Bronchial epithelial cell (primary cell): Measurements from ENCODE around the gene OAS1. TPM values are rescaled to one million over a fixed set of nuclear protein-coding genes. Genes with fewer than 3 reads are reported as not detected.
"Not testable (repeated sequence)": the region's sequence is repeated elsewhere in the genome, so short reads cannot be mapped to it uniquely, and the experiment has no call there.

Source experiments
- DNase-seq: peaks from one replicate; pipeline ENCODE4 v3.0.0-alpha.2; 2010; ENCODE audit warnings: low read depth
- FAIRE-seq: peaks from 2 replicates; lab custom pipeline; 2011; peaks lifted over from hg19 to GRCh38; lab: Jason Lieb, UNC
- H3K27me3 ChIP-seq: 2 replicates; pipeline ENCODE4 v1.5.1; 2011; ENCODE audit warnings: low read length; ENCODE audit not compliant: control insufficient read depth, insufficient read depth
- H3K36me3 ChIP-seq: 2 replicates; pipeline ENCODE4 v1.5.1; 2011; ENCODE audit warnings: low read length; ENCODE audit not compliant: control insufficient read depth, insufficient read depth
- H3K4me3 ChIP-seq: 2 replicates; pipeline ENCODE4 v1.5.1; 2011; ENCODE audit warnings: mild to moderate bottlenecking, low read depth, low read length, control low read depth
- total RNA-seq: library from RNA; depleted of rRNA; stranded (reverse); fragments of >200 nt; gene quantifications from 2 replicates; pipeline ENCODE4 v1.2.1, GENCODE V29; 2014
- TF ChIP-seq, protein P1 (sequence below): IDR thresholded peaks from 2 replicates; pipeline ENCODE4 v1.5.1; 2011; ENCODE audit warnings: mild to moderate bottlenecking, moderate library complexity, low read length, control low read depth, inconsistent platforms; ENCODE audit not compliant: insufficient read depth, severe bottlenecking

OAS1 gene
- total RNA-seq, 1 donor from 2014 or later = 1.3 TPM

GRCh38 chr12:112924986-112925385 is 18.2 kb downstream of the OAS1 start:
- H3K4me3 ChIP-seq = no peak overlapping the region
- no peak for FAIRE-seq
- H3K36me3 ChIP-seq = no peaks in the 10 kb centered on the region
- peaks cover 2% of the 10 kb centered on the region for H3K27me3 ChIP-seq
- no peak for DNase-seq
- TF ChIP-seq, protein P1, sequence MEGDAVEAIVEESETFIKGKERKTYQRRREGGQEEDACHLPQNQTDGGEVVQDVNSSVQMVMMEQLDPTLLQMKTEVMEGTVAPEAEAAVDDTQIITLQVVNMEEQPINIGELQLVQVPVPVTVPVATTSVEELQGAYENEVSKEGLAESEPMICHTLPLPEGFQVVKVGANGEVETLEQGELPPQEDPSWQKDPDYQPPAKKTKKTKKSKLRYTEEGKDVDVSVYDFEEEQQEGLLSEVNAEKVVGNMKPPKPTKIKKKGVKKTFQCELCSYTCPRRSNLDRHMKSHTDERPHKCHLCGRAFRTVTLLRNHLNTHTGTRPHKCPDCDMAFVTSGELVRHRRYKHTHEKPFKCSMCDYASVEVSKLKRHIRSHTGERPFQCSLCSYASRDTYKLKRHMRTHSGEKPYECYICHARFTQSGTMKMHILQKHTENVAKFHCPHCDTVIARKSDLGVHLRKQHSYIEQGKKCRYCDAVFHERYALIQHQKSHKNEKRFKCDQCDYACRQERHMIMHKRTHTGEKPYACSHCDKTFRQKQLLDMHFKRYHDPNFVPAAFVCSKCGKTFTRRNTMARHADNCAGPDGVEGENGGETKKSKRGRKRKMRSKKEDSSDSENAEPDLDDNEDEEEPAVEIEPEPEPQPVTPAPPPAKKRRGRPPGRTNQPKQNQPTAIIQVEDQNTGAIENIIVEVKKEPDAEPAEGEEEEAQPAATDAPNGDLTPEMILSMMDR = no peak

- FAIRE-seq, H3K36me3 ChIP-seq, H3K4me3 ChIP-seq, H3K27me3 ChIP-seq: not testable (repeated sequence)
- DNase-seq = peak; percentile 45
These were observed 19.8 kb downstream of the OAS1 start for GRCh38 chr12:112926416-112927033.

DNA sequence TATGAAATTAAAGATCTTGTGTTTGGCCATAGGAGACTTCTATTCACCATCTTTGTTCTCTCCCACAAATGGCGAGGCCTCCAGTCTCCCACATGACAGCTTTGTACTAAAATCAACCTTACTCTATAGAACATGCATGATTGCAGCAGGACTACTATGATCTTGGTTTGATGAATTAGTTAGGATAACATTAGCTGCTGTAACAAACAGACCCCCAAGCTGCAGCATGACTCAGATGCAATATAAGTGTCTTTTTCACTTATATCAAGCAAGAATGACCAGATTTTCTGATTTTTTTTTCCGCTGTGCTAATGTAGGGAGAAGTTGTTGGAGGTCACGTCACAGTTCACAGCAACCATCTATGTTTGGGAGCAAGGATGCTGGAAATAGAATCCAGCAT is 20.7 kb downstream of the OAS1 start:
- FAIRE-seq = no peak
- no peaks in the 10 kb centered on the region for H3K27me3 ChIP-seq
- TF ChIP-seq, protein P1 = no peak
- H3K4me3 ChIP-seq = no peak overlapping the region
- DNase-seq = no peak
- H3K36me3 ChIP-seq = no peaks in the 10 kb centered on the region

DNA sequence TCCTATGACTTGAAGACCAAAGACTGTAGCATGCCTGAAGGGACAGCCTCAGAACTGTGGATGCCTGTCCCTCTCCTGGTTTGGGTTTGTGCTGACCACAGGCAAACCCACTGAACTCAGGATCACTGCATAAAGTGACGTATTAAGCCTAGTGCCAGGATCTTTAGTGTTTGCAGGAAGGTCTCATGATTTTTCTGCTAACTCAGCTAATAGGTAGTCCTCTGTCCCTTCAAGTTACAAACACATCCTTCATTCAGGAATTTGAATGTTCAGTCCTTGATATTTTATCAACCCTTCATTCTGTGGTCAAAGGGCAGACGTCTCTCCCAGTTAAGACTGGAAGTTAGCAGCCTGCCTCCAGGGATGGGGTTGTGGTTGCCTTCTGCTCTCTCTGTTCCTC is 21.2 kb downstream of the OAS1 start:
- DNase-seq (no peak), FAIRE-seq (no peak)
- Histone ChIP-seq H3K36me3 (no peaks in the 10 kb centered on the region), H3K27me3 (no peaks in the 10 kb centered on the region), H3K4me3 (no peak overlapping the region)
- TF ChIP-seq, protein P1 = no peak

- Histone ChIP-seq H3K36me3 (no peaks in the 10 kb centered on the region), H3K27me3 (no peaks in the 10 kb centered on the region), H3K4me3 (no peak overlapping the region)
- TF ChIP-seq, protein P1 = no peak
- DNase-seq (no peak), FAIRE-seq (peak; percentile 43)
These were observed 22.2 kb downstream of the OAS1 start for GRCh38 chr12:112928978-112929377.

GRCh38 chr12:112929715-112930114 is 23.0 kb downstream of the OAS1 start:
- FAIRE-seq (no peak), DNase-seq (no peak)
- TF ChIP-seq, protein P1 = no peak
- no peak overlapping the region for H3K4me3 ChIP-seq
- H3K36me3 ChIP-seq = no peaks in the 10 kb centered on the region
- no peaks in the 10 kb centered on the region for H3K27me3 ChIP-seq
